Erythroblast (primary cell): ENCODE data around the gene TFEC.

Source experiments
- GATA1 ChIP-seq: IDR thresholded peaks from 2 replicates; pipeline ENCODE4 v1.6.1; 2011; ENCODE audit warnings: low read depth, mild to moderate bottlenecking, control low read depth, low read length, moderate library complexity
- POLR2A ChIP-seq: IDR thresholded peaks from 2 replicates; pipeline ENCODE4 v1.6.1; 2011; ENCODE audit warnings: mild to moderate bottlenecking, low read length

- no peak for TF ChIP-seq POLR2A
- TF ChIP-seq GATA1 = no peak
Measured at GRCh38 chr7:116021237-116021636, 9.3 kb downstream of the TFEC start.
